ENCODE results near the gene SPNS3.

GRCh38 chr17:4477255-4477791 lies 43.6 kb downstream of the SPNS3 start:
- no peak for TF ChIP-seq FOXM1 (IDR thresholded peaks at IDR 0.05; ENCODE audit: borderline replicate concordance)
- TF ChIP-seq FOXA1 (IDR thresholded peaks at IDR 0.05), result no peak
- TF ChIP-seq HDGF (IDR thresholded peaks at IDR 0.05; ENCODE audit: borderline replicate concordance), result no peak
- TF ChIP-seq ELF4 (IDR thresholded peaks at IDR 0.05), result no peak
- TF ChIP-seq PKNOX1 (IDR thresholded peaks at IDR 0.05), result no peak
- TF ChIP-seq FOXK2 (IDR thresholded peaks at IDR 0.05), result no peak
- no peak for TF ChIP-seq ZNF384 (IDR thresholded peaks at IDR 0.05)
- no peak for TF ChIP-seq TARDBP (IDR thresholded peaks at IDR 0.05)
- TF ChIP-seq SP1 (IDR thresholded peaks at IDR 0.05), result no peak
